Amygdala (tissue), 56 donors: Measurements from ENCODE around the gene MAEA.
"Not testable (repeated sequence)": the region's sequence is repeated elsewhere in the genome, so short reads cannot be mapped to it uniquely, and the experiment has no call there.

Experiments used
- DNase-seq, 56 donors: peaks; one replicate each; lab custom pipeline; 2025; lab: John Stamatoyannopoulos, UW

Gene MAEA

GRCh38 chr4:1360423-1361283 is 71.0 kb downstream of the MAEA start:
- no peak for DNase-seq

GRCh38 chr4:1361431-1361830 is 71.7 kb downstream of the MAEA start:
- DNase-seq = no peak

GRCh38 chr4:1362046-1362445 is 72.4 kb downstream of the MAEA start:
- DNase-seq = no peak

- no peak for DNase-seq
These were observed 72.8 kb downstream of the MAEA start for GRCh38 chr4:1362521-1362920.

- DNase-seq = no peak
These were observed 73.8 kb downstream of the MAEA start for GRCh38 chr4:1363513-1363912.

GRCh38 chr4:1364217-1364616 is 74.5 kb downstream of the MAEA start:
- DNase-seq = no peak

- DNase-seq = no peak
These were observed 75.1 kb downstream of the MAEA start for GRCh38 chr4:1364748-1365147.

- DNase-seq = no peak
These were observed 75.8 kb downstream of the MAEA start for GRCh38 chr4:1365271-1366178.

- DNase-seq = no peak
These were observed 76.9 kb downstream of the MAEA start for GRCh38 chr4:1366371-1367229.

GRCh38 chr4:1367230-1367935 is 77.7 kb downstream of the MAEA start:
- DNase-seq = no peak

GRCh38 chr4:1367936-1368289 is 78.2 kb downstream of the MAEA start:
- DNase-seq = no peak

- DNase-seq = no peak
These were observed 78.9 kb downstream of the MAEA start for GRCh38 chr4:1368421-1369090.

- no peak for DNase-seq
These were observed 79.4 kb downstream of the MAEA start for GRCh38 chr4:1369091-1369450.

- no peak for DNase-seq
These were observed 79.9 kb downstream of the MAEA start for GRCh38 chr4:1369479-1370079.

- DNase-seq = no peak
These were observed 80.8 kb downstream of the MAEA start for GRCh38 chr4:1370321-1371124.

- no peak for DNase-seq
These were observed 81.8 kb downstream of the MAEA start for GRCh38 chr4:1371176-1372165.

GRCh38 chr4:1372576-1372975 is 82.9 kb downstream of the MAEA start:
- DNase-seq = not testable (repeated sequence)
